ENCODE measurements around the gene SPG7.

SPG7 gene

DNA sequence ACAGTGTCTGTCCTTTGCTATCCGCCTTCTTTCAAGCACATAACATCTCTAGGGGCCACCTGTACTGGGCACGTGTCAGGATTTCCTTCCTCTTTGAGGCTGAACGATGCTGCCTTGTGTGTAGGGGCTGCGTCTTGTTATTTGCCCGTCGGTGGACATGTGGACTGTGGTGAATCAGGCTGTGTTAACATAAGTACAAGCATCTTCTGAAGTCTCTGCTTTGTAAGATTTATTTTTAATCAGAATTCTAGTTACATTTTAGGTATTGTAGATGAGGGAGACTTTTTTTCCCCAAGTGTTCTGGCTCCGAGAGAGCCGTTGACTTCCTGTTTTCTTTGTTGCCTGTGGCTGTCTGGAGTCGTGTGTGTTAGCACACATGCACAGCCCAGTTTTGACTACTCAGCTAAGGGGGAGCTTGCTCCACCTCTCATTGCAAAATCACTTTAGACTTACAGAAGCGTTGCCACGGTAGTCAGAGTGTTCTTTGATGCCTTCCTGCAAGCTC is 26.1 kb downstream of the SPG7 start:
- DNase-seq (ENCODE audit: low spot score), result no peak
- H3K27ac ChIP-seq (ENCODE audit: poor library complexity, severe bottlenecking), result no peak overlapping the region
- no peak overlapping the region for H3K4me3 ChIP-seq (ENCODE audit: severe bottlenecking)
- no peak for TF ChIP-seq CTCF (IDR thresholded peaks at IDR 0.05; ENCODE audit: poor library complexity, severe bottlenecking)
- no peak for ATAC-seq (ENCODE audit: low read depth)
- H3K36me3 ChIP-seq (ENCODE audit: low read depth), result peaks cover 79% of the 10 kb centered on the region
- no peaks in the 10 kb centered on the region for H3K4me1 ChIP-seq (ENCODE audit: insufficient read depth, poor library complexity, severe bottlenecking)
- no peaks in the 10 kb centered on the region for H3K27me3 ChIP-seq (ENCODE audit: insufficient read depth, poor library complexity, severe bottlenecking)
- no peaks in the 10 kb centered on the region for H3K9me3 ChIP-seq (ENCODE audit: severe bottlenecking)

GRCh38 chr16:89536371-89536770 is 28.2 kb downstream of the SPG7 start:
- Histone ChIP-seq H3K9me3 (ENCODE audit: severe bottlenecking) (no peaks in the 10 kb centered on the region), H3K27me3 (ENCODE audit: insufficient read depth, poor library complexity, severe bottlenecking) (no peaks in the 10 kb centered on the region), H3K4me3 (ENCODE audit: severe bottlenecking) (no peak overlapping the region), H3K4me1 (ENCODE audit: insufficient read depth, poor library complexity, severe bottlenecking) (no peaks in the 10 kb centered on the region), H3K36me3 (ENCODE audit: low read depth) (peaks cover 65% of the 10 kb centered on the region), H3K27ac (ENCODE audit: poor library complexity, severe bottlenecking) (no peak overlapping the region)
- DNase-seq (ENCODE audit: low spot score), result no peak
- TF ChIP-seq CTCF (IDR thresholded peaks at IDR 0.05; ENCODE audit: poor library complexity, severe bottlenecking), result no peak
- ATAC-seq (ENCODE audit: low read depth), result no peak

- TF ChIP-seq CTCF (IDR thresholded peaks at IDR 0.05; ENCODE audit: poor library complexity, severe bottlenecking), result no peak
- no peaks in the 10 kb centered on the region for H3K4me1 ChIP-seq (ENCODE audit: insufficient read depth, poor library complexity, severe bottlenecking)
- no peak; the same call in 2 of the 3 replicates for ATAC-seq (ENCODE audit: low read depth)
- H3K36me3 ChIP-seq (ENCODE audit: low read depth), result peaks cover 62% of the 10 kb centered on the region
- H3K4me3 ChIP-seq (ENCODE audit: severe bottlenecking), result no peak overlapping the region
- H3K27ac ChIP-seq (ENCODE audit: poor library complexity, severe bottlenecking), result no peak overlapping the region
- H3K9me3 ChIP-seq (ENCODE audit: severe bottlenecking), result no peaks in the 10 kb centered on the region
- H3K27me3 ChIP-seq (ENCODE audit: insufficient read depth, poor library complexity, severe bottlenecking), result no peaks in the 10 kb centered on the region
- DNase-seq (ENCODE audit: low spot score), result no peak
Observed at GRCh38 chr16:89536886-89537548, 28.8 kb downstream of the SPG7 start.

- H3K4me3 ChIP-seq (ENCODE audit: severe bottlenecking), result no peak overlapping the region
- ATAC-seq (ENCODE audit: low read depth), result no peak
- H3K27ac ChIP-seq (ENCODE audit: poor library complexity, severe bottlenecking), result no peak overlapping the region
- no peaks in the 10 kb centered on the region for H3K9me3 ChIP-seq (ENCODE audit: severe bottlenecking)
- no peaks in the 10 kb centered on the region for H3K27me3 ChIP-seq (ENCODE audit: insufficient read depth, poor library complexity, severe bottlenecking)
- H3K4me1 ChIP-seq (ENCODE audit: insufficient read depth, poor library complexity, severe bottlenecking), result no peaks in the 10 kb centered on the region
- peaks cover 62% of the 10 kb centered on the region for H3K36me3 ChIP-seq (ENCODE audit: low read depth)
- TF ChIP-seq CTCF (IDR thresholded peaks at IDR 0.05; ENCODE audit: poor library complexity, severe bottlenecking), result no peak
- DNase-seq (ENCODE audit: low spot score), result no peak
Observed at GRCh38 chr16:89537549-89537925, 29.3 kb downstream of the SPG7 start.

GRCh38 chr16:89538286-89538685 is 30.1 kb downstream of the SPG7 start:
- H3K27me3 ChIP-seq (ENCODE audit: insufficient read depth, poor library complexity, severe bottlenecking), result no peaks in the 10 kb centered on the region
- DNase-seq (ENCODE audit: low spot score) (no peak), ATAC-seq (ENCODE audit: low read depth) (no peak)
- H3K9me3 ChIP-seq (ENCODE audit: severe bottlenecking), result no peaks in the 10 kb centered on the region
- H3K4me1 ChIP-seq (ENCODE audit: insufficient read depth, poor library complexity, severe bottlenecking), result no peaks in the 10 kb centered on the region
- H3K27ac ChIP-seq (ENCODE audit: poor library complexity, severe bottlenecking), result no peak overlapping the region
- H3K4me3 ChIP-seq (ENCODE audit: severe bottlenecking), result no peak overlapping the region
- peaks cover 59% of the 10 kb centered on the region for H3K36me3 ChIP-seq (ENCODE audit: low read depth)
- no peak for TF ChIP-seq CTCF (IDR thresholded peaks at IDR 0.05; ENCODE audit: poor library complexity, severe bottlenecking)

Measured in RWPE2 (cell line).